CD4-positive, alpha-beta T cell treated with Interferon gamma for 1 hour (primary cell): ENCODE measurements around the gene KLHL29.

Experiments
- DNase-seq: peaks from one replicate; pipeline ENCODE4 v3.0.0-alpha.2; 2020

KLHL29 gene

DNA sequence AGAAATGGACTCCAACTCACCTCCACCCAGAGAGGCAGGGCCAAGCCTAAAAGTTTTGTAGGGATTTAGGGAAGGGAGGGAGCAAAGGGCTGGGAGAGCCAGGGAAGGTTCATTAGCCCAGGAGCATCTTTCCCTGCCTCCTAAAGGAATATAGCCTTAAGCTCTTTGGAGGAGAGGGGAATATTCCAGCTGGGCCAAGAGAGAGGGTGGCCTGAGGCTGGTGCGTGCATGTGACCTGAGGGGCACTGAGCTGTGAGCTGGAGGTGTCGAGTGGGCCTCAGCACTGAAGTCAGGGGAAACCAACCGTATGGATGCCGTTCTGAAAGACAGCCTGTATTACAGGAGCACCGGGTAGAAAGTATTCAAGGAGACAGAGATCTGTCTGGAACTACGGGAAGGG lies 112.6 kb downstream of the KLHL29 start:
- no peak for DNase-seq

GRCh38 chr2:23498943-23499342 lies 114.0 kb downstream of the KLHL29 start:
- no peak for DNase-seq

- no peak for DNase-seq
Measured at GRCh38 chr2:23499439-23499838, 114.5 kb downstream of the KLHL29 start.

DNA sequence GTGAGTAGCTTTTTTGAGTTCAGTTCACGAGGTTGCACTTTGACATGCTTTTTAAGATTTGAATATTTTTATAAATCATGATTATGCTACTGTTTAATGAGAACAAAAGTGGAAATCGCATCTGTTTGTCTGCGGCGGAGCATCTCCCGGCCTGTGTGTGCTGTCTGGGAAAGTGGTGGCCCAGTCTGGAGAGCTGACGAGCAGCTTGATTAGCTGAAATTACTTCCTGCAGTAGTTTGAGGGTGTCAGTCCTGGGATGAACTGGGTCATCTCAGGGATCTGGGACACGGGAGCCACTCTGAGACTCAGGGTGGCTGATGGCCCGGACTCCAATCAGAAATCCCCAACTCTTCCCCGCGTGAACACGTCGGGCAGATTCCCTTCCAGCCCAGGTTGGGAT lies 115.9 kb downstream of the KLHL29 start:
- no peak for DNase-seq

DNA sequence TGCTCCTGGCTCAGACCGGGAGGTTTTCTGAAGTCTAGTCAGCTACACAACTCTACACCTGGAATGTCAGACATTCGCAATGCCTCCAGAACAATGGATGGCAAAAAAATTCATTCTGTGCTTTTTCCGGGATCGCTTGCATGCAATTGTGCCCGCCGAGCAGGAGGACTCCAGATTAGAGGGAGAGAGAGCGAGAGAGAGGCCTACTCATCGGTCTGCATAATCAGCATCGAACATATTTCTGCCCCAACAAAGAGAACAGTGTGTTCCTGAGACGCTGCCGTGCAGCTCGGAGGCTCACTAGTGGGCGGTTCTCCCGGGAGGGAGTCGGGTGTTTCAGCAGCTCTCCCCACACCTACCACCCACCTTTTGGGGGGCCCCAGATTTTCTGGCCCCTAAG lies 117.1 kb downstream of the KLHL29 start:
- DNase-seq, result no peak

DNA sequence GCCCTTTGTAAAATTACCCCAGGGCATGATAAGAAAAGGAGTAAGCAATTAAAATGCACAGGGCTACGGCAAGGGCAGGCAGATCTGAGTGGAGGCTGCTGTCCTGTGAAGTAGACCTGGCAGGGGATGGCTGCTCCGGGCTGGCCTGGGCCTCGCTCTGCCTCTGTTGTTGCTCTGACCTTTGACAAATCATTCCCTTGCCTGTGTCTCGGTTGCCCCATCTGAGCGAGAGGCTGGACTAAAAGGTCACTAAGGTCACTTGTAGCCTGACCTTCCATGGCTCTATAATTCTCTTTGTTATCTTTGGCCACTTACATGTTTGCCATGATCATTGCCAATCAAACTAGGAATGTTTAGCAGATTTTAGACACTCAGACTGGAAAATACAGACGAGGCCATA lies 118.1 kb downstream of the KLHL29 start:
- DNase-seq, result no peak

DNA sequence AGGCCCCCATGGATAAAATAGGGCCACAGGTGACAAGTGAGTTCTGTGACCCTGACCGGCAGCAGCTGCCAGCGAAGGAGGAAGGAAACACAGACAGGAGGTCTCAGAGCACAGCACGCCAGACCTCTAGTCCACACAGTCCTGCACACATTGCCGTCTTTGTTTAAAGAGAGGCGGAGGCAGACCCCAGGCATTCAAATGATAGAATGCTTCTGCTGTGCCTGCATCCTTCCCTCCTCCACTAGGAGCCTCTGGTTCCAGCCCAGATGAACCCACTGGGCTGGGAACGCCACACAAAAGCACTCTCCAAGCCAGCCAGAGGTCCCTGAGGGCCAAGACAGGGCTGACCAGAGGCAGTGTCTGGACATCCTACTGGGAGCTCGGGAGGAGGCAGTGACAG lies 118.7 kb downstream of the KLHL29 start:
- no peak for DNase-seq

GRCh38 chr2:23504591-23504990 lies 119.6 kb downstream of the KLHL29 start:
- DNase-seq, result no peak

GRCh38 chr2:23505218-23505983 lies 120.4 kb downstream of the KLHL29 start:
- DNase-seq, result no peak

- DNase-seq, result no peak
Measured at GRCh38 chr2:23505984-23506380, 121.0 kb downstream of the KLHL29 start.

DNA sequence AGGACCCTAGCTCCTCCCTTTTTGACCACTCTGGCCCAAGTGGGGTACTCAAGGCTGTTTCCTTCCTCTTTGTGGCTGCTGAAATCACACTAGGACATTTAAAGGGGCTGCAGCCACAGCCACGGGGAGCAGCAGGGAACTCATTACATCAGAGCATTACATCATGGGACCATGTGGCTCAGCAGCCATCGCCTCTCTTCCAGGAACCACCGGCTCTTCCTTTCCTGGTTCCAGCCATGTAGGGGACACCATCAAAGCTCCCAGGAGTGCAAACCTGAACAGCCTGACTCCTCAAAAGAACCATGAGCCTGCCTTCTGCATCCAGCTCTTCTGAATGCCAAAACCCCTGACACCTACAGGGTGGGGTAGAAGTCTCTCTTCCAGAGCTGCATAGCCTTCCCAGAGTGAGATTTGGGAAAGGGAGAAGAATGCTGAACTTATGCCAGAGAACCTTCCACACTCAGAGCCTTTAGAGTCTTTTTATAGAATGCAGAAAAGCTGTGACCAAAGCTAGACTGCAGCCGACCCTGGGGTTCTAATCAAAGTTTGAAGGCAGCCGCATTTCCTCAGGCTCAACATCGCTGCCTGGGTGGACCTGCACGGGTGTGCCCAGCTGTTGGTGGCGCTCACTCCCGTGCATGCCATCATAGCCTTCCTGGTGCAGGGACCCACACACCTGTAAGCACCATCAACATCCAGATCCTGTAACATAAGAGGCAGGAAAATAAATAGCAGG lies 121.7 kb downstream of the KLHL29 start:
- no peak for DNase-seq

- DNase-seq, result no peak
Measured at GRCh38 chr2:23507267-23508065, 122.5 kb downstream of the KLHL29 start.

GRCh38 chr2:23508066-23508390 lies 123.0 kb downstream of the KLHL29 start:
- no peak for DNase-seq

DNA sequence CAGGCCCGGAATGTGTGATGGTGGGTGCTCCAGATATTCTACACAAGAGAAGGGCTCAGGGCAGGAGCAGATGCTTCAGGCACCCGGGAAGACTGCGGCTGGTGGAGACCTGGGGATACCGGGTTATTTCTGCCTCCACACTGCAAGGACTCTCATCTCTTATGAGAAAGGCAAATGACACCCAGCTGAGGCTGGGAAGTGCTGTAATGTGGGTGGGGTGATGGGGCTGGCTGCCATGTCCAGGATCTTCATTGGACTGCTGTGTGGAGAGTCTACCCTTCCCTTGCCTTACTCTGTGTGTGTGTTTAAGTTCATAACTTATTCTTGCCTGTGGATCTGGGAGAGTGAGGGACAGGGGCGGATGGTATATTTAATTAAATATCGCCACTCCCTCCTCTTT lies 124.1 kb downstream of the KLHL29 start:
- DNase-seq, result no peak

- DNase-seq, result no peak
Measured at GRCh38 chr2:23509596-23510292, 124.8 kb downstream of the KLHL29 start.

GRCh38 chr2:23510471-23510870 lies 125.5 kb downstream of the KLHL29 start:
- no peak for DNase-seq

- DNase-seq, result no peak
Measured at GRCh38 chr2:23512778-23513177, 127.8 kb downstream of the KLHL29 start.

DNA sequence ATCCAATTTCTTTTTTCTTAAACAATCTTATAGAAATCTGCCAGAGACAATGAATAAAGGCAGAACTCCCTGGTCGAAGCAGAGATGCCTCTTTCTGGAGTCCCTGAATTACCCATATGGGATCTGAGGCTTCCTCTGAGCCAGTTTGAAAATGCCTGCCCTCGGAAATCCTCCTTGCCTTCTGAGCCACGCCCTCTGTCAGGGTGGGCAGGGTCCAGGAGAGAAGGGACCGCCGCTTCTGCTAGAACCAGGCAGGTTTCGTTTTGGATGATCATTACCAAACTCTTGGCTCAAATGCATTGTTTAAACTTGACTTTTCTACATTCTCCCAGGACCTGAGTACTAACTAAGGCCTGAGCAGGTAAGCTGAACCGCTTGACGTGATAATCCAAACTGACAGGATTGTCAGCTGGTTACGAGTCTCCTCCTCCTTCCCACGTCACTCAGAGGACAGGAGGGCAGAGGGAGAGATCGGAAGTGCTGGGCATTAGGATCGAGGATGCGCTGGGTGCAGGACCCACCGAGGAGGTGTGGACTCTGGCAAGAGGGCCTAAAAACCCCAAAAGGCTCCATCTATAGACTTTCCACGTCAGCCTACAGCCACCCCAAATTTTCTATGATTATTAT lies 128.4 kb downstream of the KLHL29 start:
- no peak for DNase-seq

GRCh38 chr2:23513872-23514793 lies 129.2 kb downstream of the KLHL29 start:
- DNase-seq, result no peak

- DNase-seq, result no peak
Measured at GRCh38 chr2:23516520-23517256, 131.7 kb downstream of the KLHL29 start.
